ENCODE measurements around the gene EXOC6B.

- TF ChIP-seq CTCF (IDR thresholded peaks at IDR 0.05) (no peak), FOSB (CRISPR knock-in tag; IDR thresholded peaks at IDR 0.05) (no peak), MAX (IDR thresholded peaks at IDR 0.05) (no peak), RCOR1 (IDR thresholded peaks at IDR 0.05; ENCODE audit: low read depth, low read length) (no peak), USF2 (IDR thresholded peaks at IDR 0.05) (no peak), RAD21 (conservative IDR thresholded peaks at IDR 0.05 in 1 of 2, IDR thresholded peaks at IDR 0.05 in 1 of 2) (no peak), POLR2A (IDR thresholded peaks at IDR 0.05; ENCODE audit: low read length) (no peak), EP300 (IDR thresholded peaks at IDR 0.05) (no peak), KDM5A (IDR thresholded peaks at IDR 0.05) (no peak), TFCP2L1 (CRISPR knock-in tag; IDR thresholded peaks at IDR 0.05) (no peak), ELK1 (IDR thresholded peaks at IDR 0.05; ENCODE audit: low read depth, low read length) (no peak), SMC3 (IDR thresholded peaks at IDR 0.05) (no peak)
Measured at GRCh38 chr2:72395096-72395495, 430.7 kb downstream of the EXOC6B start.
